AG09309 (cell line): ENCODE results near the gene HNRNPC.

ENCODE experiments used
- DNase-seq: peaks from one replicate; pipeline ENCODE4 v3.0.0-alpha.2; 2010; ENCODE audit warnings: low read depth
- H3K4me3 ChIP-seq: 2 replicates; pipeline ENCODE4 v1.5.1; 2011; ENCODE audit warnings: mild to moderate bottlenecking, low read depth, low read length, moderate library complexity; ENCODE audit not compliant: control insufficient read depth
- CTCF ChIP-seq: IDR thresholded peaks from 2 replicates; pipeline ENCODE4 v1.5.1; 2011; ENCODE audit warnings: mild to moderate bottlenecking, low read depth, low read length, inconsistent platforms; ENCODE audit not compliant: insufficient read depth, control insufficient read depth; ENCODE audit errors: missing control alignments

HNRNPC gene

GRCh38 chr14:21191809-21192446 lies 77.3 kb downstream of the HNRNPC start:
- no peak for DNase-seq
- peak overlapping the region; percentile 29 for H3K4me3 ChIP-seq
- no peak for TF ChIP-seq CTCF

GRCh38 chr14:21191261-21191808 lies 77.9 kb downstream of the HNRNPC start:
- no peak for DNase-seq
- no peak overlapping the region for H3K4me3 ChIP-seq
- TF ChIP-seq CTCF, result no peak

- no peak for DNase-seq
- TF ChIP-seq CTCF, result no peak
- no peak overlapping the region for H3K4me3 ChIP-seq
These were observed 83.8 kb downstream of the HNRNPC start for GRCh38 chr14:21185491-21185890.

- no peak for DNase-seq
- H3K4me3 ChIP-seq, result no peak overlapping the region
- TF ChIP-seq CTCF, result no peak
These were observed 85.0 kb downstream of the HNRNPC start for GRCh38 chr14:21184254-21184653.

- H3K4me3 ChIP-seq, result no peak overlapping the region
- no peak for DNase-seq
- no peak for TF ChIP-seq CTCF
These were observed 87.1 kb downstream of the HNRNPC start for GRCh38 chr14:21182166-21182565.

- no peak for TF ChIP-seq CTCF
- H3K4me3 ChIP-seq, result no peak overlapping the region
- no peak for DNase-seq
These were observed 98.1 kb downstream of the HNRNPC start for GRCh38 chr14:21171128-21171527.
